Measurements from ENCODE around the gene CDH24.

DNA sequence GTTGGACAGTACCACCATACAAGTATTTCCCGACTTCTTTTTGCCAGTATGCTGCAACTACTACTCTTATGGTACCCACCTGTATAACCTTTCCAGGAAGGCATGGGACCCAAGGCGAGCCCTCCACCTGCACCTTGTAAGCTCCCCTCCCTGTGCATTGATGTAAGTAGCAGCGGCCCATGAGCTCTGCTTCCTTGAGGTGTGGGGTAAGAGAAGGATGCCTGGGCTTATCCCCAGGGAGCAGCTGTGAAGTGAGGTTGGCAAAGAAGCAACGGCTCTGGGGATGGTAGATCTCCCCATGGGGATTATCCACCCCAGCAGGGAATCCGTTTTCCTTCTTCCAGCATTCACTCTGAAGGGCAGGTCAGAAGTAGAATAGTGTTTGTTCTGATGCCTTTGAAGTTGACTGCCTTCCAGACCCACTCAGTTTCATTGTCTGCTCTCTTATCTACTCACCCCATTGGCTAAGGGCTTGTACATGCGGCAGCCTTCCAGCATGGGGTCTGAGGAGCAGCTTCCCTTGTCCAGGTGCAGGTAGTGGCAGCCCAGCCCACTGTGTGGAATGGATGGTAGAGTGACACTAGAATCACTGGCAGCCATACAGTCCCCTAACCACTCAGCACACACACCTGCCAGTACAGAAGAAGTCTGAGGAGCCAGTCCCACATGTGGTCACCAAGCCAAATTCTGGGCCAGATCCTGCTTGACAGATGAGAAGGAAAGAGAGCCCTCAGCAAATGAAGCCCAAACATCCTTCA is 44.1 kb upstream of the CDH24 start:
- TF ChIP-seq, protein P1, sequence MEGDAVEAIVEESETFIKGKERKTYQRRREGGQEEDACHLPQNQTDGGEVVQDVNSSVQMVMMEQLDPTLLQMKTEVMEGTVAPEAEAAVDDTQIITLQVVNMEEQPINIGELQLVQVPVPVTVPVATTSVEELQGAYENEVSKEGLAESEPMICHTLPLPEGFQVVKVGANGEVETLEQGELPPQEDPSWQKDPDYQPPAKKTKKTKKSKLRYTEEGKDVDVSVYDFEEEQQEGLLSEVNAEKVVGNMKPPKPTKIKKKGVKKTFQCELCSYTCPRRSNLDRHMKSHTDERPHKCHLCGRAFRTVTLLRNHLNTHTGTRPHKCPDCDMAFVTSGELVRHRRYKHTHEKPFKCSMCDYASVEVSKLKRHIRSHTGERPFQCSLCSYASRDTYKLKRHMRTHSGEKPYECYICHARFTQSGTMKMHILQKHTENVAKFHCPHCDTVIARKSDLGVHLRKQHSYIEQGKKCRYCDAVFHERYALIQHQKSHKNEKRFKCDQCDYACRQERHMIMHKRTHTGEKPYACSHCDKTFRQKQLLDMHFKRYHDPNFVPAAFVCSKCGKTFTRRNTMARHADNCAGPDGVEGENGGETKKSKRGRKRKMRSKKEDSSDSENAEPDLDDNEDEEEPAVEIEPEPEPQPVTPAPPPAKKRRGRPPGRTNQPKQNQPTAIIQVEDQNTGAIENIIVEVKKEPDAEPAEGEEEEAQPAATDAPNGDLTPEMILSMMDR (IDR thresholded peaks at IDR 0.05; ENCODE audit: insufficient read depth, low read length), result no peak
- TF ChIP-seq REST (IDR thresholded peaks at IDR 0.05; ENCODE audit: insufficient replicate concordance, low read depth), result no peak
- TF ChIP-seq GABPA (IDR thresholded peaks at IDR 0.05; ENCODE audit: low read depth), result no peak

All from HL-60 (cell line).